GM21526 (cell line): ENCODE results near the gene LYPD1.

Experiments used
- ATAC-seq: cut with Tn5 transposase; IDR thresholded peaks from one replicate; pipeline ENCODE4 v1.9.1; 2021; ENCODE audit warnings: moderate library complexity; ENCODE audit not compliant: unreplicated experiment, low FRiP score

The LYPD1 gene

GRCh38 chr2:132638313-132639040 is 31.5 kb downstream of the LYPD1 start:
- no peak for ATAC-seq

DNA sequence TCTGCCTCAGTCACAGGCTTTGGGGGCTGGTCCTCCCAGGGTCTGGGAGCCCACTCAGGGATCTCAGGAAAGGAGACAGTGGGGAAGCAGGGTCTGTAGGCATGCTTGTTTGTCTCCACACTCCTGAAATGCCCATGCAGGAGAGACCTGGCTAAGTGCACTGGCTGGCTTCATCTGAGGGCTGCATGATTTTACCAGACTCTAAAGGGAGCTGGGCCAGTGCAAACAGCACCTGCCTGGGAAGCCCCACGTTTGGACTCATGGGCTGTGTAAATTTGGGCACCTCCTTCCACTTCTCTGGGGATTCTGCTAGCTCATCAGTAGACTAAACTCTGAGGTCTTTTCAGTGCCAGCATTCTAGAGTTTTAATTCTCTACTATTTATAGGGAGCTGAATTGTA is 33.7 kb downstream of the LYPD1 start:
- ATAC-seq = no peak

DNA sequence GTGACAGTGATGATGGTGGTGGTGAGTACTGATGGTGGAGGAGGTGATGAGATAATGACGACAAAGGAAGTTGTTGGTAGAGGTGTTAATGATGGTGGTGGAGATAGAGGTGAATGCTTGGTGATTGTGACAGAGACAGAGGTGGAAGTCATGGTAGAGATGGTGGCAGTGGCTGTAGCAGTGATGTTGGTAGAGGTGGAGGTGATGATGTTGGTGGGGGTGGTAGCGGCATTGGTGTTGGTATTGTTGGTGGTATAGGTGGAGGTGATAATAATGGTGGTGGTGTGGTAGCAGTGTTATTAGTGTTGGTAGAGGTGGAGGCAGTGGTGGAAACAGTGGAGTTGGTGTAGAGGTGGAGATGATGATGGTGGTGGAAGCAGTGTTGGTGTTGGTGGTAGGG is 36.4 kb downstream of the LYPD1 start:
- ATAC-seq = no peak

GRCh38 chr2:132632000-132632649 is 37.9 kb downstream of the LYPD1 start:
- no peak for ATAC-seq

GRCh38 chr2:132627536-132627935 is 42.5 kb downstream of the LYPD1 start:
- no peak for ATAC-seq

DNA sequence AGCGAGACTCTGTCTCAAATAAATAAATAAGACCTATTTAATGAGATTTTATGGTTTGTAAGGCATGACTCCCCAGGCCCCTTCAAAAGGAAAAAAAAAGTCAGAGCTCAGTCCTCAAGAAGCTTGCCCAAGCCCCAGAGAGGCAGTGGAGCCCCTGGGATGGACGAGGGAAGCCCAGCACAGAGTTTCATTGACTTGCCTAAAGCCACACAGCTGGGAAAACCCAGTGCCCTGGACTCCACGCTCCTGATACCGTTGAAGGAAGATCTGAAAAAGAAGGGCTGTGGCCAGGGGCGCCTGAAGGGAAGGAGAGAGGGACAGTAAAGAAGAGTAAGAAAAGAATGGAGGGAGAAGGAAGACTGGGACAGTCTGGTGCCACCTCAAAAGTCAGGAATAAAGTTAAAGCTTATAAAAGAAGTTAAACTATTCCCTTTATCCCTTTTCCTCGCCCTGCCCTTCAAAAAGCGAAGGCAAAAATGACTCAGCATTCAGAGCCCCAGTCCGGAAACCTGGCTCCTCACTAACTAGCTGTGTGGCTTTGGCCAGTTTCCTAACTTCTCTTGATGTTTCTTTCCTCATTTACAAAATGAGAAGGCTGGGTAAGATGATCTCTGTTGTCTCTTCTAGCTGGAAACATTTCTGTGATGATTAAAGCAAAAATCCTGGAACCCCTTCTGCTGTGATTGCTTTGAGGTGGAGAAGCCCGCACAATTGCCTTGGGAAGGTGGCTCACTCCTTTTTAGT is 46.7 kb downstream of the LYPD1 start:
- no peak for ATAC-seq

- ATAC-seq = no peak
Observed at GRCh38 chr2:132621131-132621875, 48.7 kb downstream of the LYPD1 start.

- ATAC-seq = no peak
Observed at GRCh38 chr2:132620115-132620514, 49.9 kb downstream of the LYPD1 start.

GRCh38 chr2:132618734-132619133 is 51.3 kb downstream of the LYPD1 start:
- no peak for ATAC-seq

GRCh38 chr2:132617989-132618388 is 52.0 kb downstream of the LYPD1 start:
- ATAC-seq = no peak

DNA sequence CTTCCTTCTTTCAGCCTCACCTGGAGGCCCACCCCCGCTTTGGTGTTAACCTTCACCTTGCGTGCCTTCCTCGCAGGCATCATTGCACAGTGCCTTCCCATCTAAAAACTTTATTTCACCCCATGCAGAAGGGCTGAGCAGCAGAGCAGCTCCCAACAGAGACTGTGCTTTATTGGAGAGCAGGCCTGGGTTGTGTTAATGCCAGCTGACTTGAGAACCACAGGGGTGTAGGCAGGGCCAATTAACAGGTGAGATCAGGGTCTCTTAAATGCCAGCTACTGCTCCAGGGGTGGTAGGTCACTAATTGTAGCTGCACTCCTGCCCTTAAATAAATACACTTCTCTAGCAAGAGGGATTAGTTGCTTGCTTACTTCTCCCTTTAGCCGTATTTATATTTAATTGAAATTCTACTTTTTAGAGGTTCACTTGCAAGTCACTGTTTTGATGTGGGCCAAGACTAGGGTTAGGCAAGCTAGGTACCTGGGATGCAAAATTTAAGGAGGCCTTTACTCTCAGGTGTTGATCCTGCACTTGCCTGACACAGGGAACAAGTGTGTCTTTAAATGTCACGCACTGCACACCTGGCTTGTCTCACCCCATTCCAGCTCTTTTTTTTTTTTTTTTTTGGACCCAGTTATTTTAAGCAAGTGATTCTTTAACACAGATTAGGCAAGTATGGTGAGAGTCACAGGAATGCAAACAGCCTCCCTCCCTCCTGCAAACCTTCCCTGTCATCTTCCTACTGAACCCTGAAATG is 54.5 kb downstream of the LYPD1 start:
- ATAC-seq = no peak

DNA sequence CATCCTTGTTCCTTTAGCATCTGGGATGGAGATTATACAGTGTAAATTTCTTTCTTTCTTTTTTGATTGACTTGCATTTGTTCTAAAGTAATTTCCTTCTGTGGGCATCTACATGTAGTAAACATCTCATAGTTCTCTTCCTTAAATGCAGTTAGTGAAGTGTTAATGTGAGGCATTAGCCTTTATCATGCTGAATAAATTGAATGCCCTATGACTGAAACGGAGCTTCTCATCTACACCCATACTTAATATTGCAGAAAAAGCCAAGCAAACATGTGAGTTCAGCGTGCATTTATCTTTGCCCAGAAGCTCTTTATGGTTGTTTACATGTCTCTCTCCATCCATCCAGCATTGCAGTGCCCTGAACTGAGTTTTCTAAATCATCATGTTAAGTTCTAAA is 58.3 kb downstream of the LYPD1 start:
- no peak for ATAC-seq

DNA sequence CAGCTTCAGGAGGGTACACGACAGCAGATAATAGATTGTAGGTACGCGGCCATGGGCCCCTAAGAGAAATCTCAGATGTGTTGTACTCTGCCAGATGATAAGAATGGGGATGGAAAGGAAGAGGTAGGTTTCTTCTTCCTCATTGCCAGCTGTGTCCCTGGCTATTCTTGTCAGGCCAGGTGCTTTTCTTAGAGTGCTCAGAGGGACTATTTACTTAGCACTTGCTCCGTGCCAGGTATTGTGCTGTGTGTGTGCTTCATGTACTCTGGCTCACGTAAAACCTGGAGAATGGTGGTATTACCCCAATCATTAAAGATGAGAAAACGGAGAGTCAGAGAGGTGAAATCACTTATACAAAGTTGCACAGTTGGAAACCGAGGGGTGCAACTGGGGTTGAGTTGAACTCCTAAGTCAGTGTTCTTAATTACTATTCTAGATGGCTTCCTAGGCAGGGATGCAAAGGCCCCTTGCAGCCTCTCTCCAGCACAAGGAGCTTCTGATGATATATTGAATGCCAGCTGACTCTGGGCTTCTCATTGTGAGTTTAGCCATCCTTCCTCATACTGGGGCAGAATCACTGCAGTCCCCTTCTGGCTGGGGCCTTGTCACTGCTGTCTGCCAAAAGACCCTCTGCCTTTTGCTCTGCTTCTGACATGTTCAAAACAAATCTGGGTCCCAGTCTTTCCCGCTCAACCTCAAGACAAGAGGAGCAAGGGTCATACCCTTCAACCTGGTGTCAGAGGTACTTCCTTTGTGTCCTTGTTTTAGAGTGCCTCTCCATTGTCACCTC is 60.7 kb downstream of the LYPD1 start:
- no peak for ATAC-seq

DNA sequence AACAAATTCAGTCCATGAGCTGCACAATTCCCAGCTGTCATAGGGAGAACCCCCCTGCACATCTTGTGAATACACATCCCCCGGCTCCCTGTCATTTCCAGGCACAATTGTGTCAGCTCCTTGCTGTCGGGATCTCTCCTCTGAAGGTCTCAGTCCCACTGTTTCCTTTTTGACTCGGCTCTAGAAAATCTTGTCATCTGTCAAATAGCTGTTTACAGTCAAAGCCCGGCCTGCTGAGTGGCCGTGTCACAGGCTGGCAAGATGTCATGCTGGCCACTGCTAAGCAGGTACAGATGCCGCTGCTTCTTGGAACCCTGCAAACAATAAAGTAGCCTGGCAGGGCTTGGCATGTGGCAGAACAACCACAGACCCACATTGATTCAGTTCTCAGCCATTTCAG is 61.7 kb downstream of the LYPD1 start:
- ATAC-seq = no peak

- no peak for ATAC-seq
Observed at GRCh38 chr2:132607426-132608090, 62.4 kb downstream of the LYPD1 start.

- ATAC-seq = no peak
Observed at GRCh38 chr2:132606649-132607048, 63.4 kb downstream of the LYPD1 start.

DNA sequence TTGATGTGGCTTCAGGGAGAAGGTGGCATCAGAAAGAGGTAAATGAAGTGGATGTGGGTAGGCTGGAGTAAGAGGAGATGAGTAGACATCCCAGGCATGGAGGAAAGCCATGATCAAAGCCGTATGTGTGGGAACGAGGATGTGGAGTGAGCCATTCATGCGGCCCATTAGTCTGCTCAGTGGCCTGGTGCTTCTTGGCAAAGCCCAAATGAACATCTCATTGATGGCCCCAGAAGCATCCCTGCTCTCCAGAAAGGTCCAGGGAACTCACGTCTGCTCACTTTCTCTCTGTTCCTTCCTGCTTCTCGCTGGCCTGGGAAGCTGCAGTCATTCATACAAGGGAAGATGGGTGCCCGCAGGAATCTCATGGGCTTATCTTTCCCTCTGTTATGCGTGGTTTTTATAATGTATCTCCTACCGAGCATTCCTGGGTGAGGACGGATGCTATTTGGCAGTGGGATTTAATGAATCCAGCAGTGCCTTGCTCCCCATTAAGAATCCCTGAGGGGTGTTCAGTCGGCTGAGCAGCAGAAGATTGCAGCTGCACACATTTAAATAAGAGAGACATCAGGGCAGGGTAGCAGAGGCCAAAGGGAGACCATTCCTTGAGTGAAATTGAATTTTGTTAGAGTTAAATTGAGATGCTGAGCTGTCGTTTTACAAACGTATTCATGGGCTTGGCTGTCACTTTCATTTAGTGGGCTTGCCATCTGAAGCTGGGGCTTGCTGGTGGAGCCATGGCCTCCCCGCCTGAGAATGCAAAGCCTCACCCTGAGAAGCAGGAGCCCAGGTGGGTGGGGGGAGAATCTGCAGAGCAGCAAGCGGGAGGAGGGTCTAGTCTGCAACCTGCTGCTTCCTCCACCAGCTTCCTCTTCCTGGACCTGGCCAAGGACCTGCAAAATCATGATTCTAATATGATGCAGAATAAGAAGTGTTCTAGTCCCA is 64.5 kb downstream of the LYPD1 start:
- ATAC-seq = no peak

GRCh38 chr2:132604561-132604960 is 65.4 kb downstream of the LYPD1 start:
- ATAC-seq = no peak
